ENCODE data around the gene JMJD1C. TPM values are rescaled to one million over a fixed set of nuclear protein-coding genes. Genes with fewer than 3 reads are reported as not detected.
"Not testable (repeated sequence)": the region's sequence is repeated elsewhere in the genome, so short reads cannot be mapped to it uniquely, and the experiment has no call there.

JMJD1C gene
- total and polyA plus RNA-seq, 11 donors = 20.3 to 54.6 (median 34.1) TPM

- no peak overlapping the region for H3K4me3 ChIP-seq
- DNase-seq (no peak), ATAC-seq (peak in 2 of 4 donors; percentile 26 to 58)
- peak overlapping the region in 3 of 12 donors; percentile 3 to 31 (median 13) for H3K27ac ChIP-seq
- H3K9me3 ChIP-seq = peaks cover 0 to 2% (median 0%) of the 10 kb centered on the region in 12 donors
- no peaks in the 10 kb centered on the region for H3K36me3 ChIP-seq
- intact Hi-C loops (cut with DNase I) = no loop called here
- no peaks in the 10 kb centered on the region for H3K27me3 ChIP-seq
- peaks cover 9 to 88% (median 50%) of the 10 kb centered on the region in 12 donors for H3K4me1 ChIP-seq
- WGBS, 4 donors = 67 to 74% (median 69%) methylated on average over 6 of the region's 6 CpGs
- TF ChIP-seq POLR2A (IDR thresholded peaks at IDR 0.05) = no peak
- no peak for TF ChIP-seq CTCF (IDR thresholded peaks at IDR 0.05)
These were observed 225.0 kb downstream of the JMJD1C start for GRCh38 chr10:63240807-63241206.

- Histone ChIP-seq H3K9me3 (no peaks in the 10 kb centered on the region), H3K27ac (no peak overlapping the region), H3K36me3 (peaks cover 0 to 6% (median 0%) of the 10 kb centered on the region in 9 donors), H3K27me3 (no peaks in the 10 kb centered on the region), H3K4me1 (peaks cover 7 to 89% (median 43%) of the 10 kb centered on the region in 12 donors), H3K4me3 (no peak overlapping the region)
- DNase-seq = no peak
- TF ChIP-seq CTCF (IDR thresholded peaks at IDR 0.05) (no peak), POLR2A (IDR thresholded peaks at IDR 0.05) (no peak)
- 56 to 64% (median 61%) methylated on average over 1 of the region's 1 CpG for WGBS, 4 donors
- intact Hi-C loops (cut with DNase I) = no loop called here
- ATAC-seq = no peak
These were observed 227.3 kb downstream of the JMJD1C start for GRCh38 chr10:63238501-63238900.

- no peaks in the 10 kb centered on the region for H3K9me3 ChIP-seq
- H3K27ac ChIP-seq = peak overlapping the region in 3 of 12 donors; percentile 12 to 79 (median 73)
- 96 to 99% (median 97%) methylated on average over 3 of the region's 3 CpGs for WGBS, 4 donors
- no peak for TF ChIP-seq POLR2A (IDR thresholded peaks at IDR 0.05)
- no peak for TF ChIP-seq CTCF (IDR thresholded peaks at IDR 0.05)
- peaks cover 0 to 6% (median 0%) of the 10 kb centered on the region in 9 donors for H3K36me3 ChIP-seq
- H3K27me3 ChIP-seq = no peaks in the 10 kb centered on the region
- DNase-seq (no peak), ATAC-seq (no peak)
- intact Hi-C loops (cut with DNase I) = no loop called here
- peaks cover 6 to 88% (median 39%) of the 10 kb centered on the region in 12 donors for H3K4me1 ChIP-seq
- no peak overlapping the region for H3K4me3 ChIP-seq
These were observed 228.4 kb downstream of the JMJD1C start for GRCh38 chr10:63237396-63237795.

DNA sequence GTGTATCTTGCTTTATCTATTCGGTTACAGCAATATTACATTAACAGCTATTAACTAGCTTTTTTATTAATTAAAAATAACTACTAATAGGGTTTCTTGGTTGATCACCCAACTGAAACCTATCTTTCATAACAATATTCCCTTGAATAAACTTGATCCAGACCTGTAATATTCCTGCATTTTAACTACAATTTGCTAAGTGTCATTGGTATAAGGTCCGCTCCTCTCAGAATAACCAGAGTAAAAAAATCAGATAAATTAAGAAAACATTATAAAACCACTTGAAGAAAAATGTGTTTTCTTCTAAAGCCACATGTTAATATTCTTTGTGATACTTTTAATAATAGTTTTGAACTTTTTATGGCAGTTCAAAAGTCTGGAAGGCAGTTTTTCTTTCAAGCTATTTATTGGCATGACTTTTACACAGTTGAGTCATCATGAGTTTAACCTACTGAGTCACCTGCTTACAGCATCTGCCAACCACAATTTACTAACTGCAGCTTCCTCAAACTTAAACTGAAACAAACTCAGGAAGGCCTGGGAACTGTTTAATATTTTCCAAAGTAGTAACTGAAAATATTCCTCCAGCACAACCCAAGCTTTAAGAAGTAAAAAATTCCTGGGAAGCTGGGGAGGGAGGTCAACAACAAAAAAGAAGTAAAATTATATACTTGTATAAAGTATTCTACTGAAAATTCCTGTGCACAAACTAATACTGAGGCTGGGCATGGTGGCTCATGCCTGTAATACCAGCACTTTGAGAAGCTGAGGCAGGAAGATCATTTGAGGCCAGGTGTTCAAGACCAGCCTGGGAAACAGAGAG, 229.5 kb downstream of the JMJD1C start:
- Histone ChIP-seq H3K4me3 (no peak overlapping the region), H3K9me3 (no peaks in the 10 kb centered on the region), H3K27ac (peak overlapping the region in 10 of 12 donors; percentile 0 to 79 (median 30)), H3K4me1 (peaks cover 3 to 87% (median 30%) of the 10 kb centered on the region in 12 donors), H3K36me3 (peaks cover 0 to 6% (median 0%) of the 10 kb centered on the region in 9 donors), H3K27me3 (no peaks in the 10 kb centered on the region)
- intact Hi-C loops (cut with DNase I) = no loop called here
- WGBS, 4 donors = 90 to 93% (median 91%) methylated on average over 2 of the region's 2 CpGs
- DNase-seq = no peak
- TF ChIP-seq CTCF (IDR thresholded peaks at IDR 0.05) (no peak), POLR2A (IDR thresholded peaks at IDR 0.05) (no peak)
- peak in 3 of 4 donors; percentile 83 to 89 (median 87) for ATAC-seq

DNA sequence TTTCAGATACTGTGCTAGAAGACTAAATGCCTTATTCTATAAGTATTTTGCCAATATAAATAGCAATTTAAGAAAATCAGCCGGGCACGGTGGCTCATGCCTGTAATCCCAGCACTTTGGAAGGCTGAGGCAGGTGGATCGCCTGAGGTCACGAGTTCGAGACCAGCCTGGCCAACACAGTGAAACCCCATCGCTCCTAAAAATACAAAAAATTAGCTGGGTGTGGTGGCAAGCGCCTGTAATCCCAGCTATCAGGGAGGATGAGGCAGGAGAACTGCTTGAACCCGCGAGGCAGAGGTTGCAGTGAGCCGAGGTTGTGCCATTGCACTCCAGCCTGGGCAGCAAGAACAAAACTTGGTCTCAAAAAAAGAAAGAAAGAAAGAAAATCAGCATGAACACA, 230.6 kb downstream of the JMJD1C start:
- DNase-seq; H3K36me3 ChIP-seq; ATAC-seq; H3K9me3 ChIP-seq; H3K27me3 ChIP-seq; H3K4me3 ChIP-seq; intact Hi-C loops (cut with DNase I): not testable (repeated sequence)
- Histone ChIP-seq H3K27ac (peak overlapping the region in 1 of 12 donors; percentile 73), H3K4me1 (peaks cover 0 to 81% (median 22%) of the 10 kb centered on the region in 12 donors)
- WGBS, 4 donors = 95 to 99% (median 96%) methylated on average over 10 of the region's 10 CpGs
